Stimulated activated naive CD4-positive, alpha-beta T cell (primary cell): ENCODE measurements around the gene COASY.

Source experiments
- DNase-seq, 6 experiments: peaks; one replicate each; lab custom pipeline; 2025; lab: John Stamatoyannopoulos, UW

The COASY gene

GRCh38 chr17:42574463-42574862 is 12.5 kb downstream of the COASY start:
- DNase-seq = no peak

DNA sequence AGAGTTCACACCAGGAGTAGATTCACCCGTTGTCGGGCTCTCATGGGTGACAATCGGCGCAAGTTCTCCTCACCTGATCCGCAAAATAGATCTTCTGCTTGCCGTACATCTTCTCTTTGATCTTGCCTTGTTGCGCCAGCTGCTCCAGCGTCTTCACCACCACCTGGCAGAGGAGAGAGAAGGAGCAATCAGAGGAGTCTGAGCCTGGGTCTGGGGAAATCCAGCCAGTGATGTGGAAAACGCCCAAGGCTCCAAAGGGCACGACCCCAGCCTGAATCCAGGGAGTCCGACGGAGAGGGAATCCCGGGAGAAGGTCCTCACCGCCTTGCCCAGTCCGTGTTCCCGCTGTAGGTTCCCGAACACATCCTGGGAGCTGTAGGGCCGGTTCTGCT is 15.2 kb downstream of the COASY start:
- DNase-seq = no peak

DNA sequence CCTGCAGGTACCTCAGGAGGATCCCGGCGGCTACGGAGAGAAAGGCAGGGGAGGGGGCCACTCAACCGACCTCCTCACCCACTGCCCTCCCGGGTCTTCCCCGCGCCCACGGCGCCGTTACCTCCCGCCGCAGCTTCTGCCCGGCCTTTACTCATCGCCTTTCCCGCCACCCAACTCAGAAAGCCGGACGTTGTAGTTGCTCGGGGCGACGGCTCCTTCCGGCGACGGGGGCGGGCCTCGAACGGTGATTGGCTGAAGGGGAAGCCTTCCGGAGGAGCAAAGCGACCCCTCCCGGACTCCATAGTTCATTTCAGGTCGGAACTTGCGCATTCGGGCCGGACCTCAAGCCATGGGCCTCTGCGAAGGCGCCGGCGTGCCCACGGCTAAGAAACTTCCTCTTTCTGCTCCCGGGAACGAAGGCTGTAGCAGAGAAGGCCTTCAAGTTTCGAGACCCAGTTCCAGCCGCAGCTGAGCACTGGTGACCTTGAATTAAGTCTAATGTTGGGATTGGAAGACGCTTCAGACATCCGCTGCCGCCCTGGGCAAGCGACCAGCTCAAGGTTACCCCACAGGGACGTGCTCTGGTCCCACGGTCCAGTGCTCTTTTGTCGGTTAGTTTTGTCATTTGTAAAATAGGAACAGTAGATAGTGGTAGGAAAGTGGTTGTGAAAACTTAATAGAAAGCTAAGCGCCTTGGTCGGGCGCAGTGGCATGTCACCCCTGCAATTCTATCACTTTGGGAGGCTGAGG is 15.8 kb downstream of the COASY start, which contains the start of gene PSMC3IP:
Gene PSMC3IP, minus strand, starts transcription at position 198 of the 750 bp plus-strand sequence. Its CDS starts 43 bp downstream, at position 155.
- peak; percentile 75 to 88 (median 82) for DNase-seq

DNA sequence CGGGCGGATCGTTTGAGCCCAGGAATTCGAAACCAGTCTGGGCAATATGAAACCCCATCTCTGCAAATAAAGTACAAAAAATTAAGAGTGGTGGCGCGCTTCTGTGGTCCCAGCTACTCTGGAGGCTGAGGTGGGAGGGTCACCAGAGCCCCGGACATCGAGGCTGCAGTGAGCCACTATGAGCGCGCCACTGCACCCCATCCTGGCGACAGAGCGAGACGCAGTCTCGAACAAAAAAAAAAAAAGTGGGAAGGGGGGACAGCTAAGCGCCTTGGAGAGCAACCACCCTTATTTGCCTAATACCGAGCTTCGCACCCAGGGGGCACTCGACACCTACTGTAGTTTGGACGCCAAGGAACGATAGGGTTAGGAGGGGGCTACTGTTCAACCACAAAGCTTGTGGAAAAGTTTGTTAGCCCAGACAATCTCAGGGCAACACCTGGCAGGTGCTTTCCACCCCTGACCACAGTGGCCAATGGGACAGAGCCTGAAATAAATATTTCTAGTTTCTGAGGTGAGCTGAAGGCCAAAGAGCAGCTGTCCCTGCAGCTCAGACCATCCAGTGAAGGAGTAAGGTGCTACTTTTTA is 16.4 kb downstream of the COASY start:
- DNase-seq = peak; percentile 46 to 66 (median 59)

DNA sequence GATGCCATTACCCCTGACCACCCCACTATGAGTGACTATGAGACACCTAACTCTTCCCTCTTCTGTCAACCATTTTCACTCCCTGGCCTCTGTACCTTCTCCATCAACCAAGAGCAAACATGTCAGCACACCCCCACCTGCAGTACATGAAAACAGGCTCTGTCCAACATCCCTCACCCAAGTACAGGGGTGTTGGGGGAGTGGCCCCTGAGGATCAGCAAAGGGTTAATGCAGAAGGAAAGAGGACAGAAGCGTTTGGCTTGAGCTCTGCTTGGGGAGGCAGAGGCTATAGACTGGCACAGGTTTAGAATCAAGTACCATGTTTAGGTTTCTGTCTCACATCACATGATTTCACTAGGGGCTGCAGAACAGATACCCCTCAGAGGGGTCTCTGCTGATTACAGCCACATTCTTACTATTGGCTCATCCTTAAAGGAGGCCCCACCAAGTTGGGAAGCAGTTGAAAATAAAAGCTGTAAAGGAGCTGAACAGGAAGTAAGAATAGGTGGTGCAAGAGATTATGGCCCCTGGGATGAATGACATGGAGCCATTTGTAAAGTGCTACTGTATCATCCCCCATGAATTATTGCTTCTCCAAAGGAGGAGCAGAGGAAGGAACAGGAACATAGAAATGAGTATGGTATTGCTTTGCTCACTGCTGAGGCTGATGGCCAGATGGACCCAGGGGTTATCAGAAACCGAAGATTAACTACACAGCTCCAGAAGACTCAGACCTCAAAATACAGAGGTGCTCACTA is 18.0 kb downstream of the COASY start:
- no peak for DNase-seq

DNA sequence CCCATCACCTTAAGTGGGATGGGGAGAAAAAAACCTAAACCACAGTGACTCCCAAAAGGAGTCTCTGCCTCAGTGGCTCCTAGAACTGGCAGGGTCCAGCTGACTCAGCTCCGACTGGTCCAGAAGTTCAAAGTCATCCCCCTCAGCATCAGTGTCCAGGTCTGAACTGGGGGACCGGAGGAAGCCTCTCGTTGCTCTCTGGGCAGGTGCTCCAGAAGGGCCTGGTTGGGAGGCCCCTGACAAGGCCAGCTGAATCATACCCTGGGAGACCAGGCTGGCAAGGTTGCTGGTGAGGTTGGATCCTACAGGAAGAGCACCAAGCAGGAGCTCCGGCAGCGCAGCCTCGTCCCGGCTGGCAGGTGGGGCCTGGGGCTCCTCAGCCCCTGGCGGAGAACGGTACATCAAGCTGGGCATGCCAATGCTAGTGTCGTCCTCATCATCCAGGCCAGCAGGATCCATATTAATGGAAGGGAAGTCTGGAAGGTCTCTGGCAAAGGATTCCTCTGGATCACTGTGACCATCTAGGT is 19.9 kb downstream of the COASY start:
- DNase-seq = no peak

DNA sequence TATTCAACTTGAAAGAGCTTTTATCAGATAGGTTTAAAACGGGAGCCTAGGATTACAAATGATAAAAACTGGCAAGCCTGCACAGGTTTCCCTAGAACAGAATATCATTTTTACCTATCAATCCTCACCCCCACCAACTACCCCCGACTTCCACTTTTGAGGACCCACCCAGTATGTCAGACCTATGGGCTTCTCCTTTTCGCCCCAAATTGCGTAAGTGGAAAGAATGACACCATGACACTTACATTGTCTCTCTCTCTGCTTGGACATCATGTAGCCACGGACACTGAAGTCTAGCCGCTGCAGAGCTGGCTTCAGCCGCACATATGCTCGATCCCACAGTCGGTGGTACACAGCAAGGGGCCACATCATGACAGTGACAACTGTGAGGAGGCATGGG is 22.9 kb downstream of the COASY start:
- no peak for DNase-seq

- no peak for DNase-seq
These were observed 23.4 kb downstream of the COASY start for GRCh38 chr17:42585353-42585752.

- no peak for DNase-seq
These were observed 24.7 kb downstream of the COASY start for GRCh38 chr17:42586514-42587230.

DNA sequence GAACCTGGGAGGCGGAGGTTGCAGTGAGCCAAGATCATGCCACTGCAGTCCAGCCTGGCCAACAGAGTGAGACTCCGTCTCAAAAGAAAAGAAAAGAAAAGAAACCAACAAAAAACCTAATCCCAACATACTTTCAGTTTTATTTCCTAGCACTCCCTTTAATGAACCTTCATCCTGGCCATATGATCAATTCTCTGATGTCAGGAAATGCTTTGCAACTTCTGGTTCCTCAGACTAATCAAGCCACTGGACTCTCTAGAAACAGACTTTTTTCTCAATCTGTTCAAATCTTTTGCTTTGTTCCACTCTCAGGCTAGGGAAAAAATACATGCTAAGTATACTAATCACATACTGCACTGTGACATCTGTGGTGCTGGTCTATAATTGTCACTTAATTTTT is 28.9 kb downstream of the COASY start:
- no peak for DNase-seq

- no peak for DNase-seq
These were observed 29.5 kb downstream of the COASY start for GRCh38 chr17:42591411-42591810.

DNA sequence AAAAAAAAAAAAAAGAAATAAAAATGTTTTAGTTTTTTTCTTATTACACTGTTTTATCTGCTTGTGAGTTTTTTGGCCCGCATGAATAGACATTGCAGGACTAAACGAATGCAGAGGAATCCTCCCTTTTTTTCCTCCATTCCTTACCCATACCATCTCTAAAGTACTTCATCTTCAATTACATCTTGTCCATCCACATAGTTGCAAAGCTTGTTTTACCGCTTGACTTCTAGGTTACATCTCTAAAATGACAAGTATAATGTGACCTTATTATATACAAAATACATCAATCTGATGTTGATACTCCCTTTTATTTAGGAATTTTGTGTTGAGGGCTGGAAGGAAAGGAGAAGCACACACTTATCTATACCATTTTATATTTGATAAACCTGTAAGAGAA is 34.4 kb downstream of the COASY start:
- no peak for DNase-seq

- DNase-seq = no peak
These were observed 37.0 kb downstream of the COASY start for GRCh38 chr17:42598905-42599304.

DNA sequence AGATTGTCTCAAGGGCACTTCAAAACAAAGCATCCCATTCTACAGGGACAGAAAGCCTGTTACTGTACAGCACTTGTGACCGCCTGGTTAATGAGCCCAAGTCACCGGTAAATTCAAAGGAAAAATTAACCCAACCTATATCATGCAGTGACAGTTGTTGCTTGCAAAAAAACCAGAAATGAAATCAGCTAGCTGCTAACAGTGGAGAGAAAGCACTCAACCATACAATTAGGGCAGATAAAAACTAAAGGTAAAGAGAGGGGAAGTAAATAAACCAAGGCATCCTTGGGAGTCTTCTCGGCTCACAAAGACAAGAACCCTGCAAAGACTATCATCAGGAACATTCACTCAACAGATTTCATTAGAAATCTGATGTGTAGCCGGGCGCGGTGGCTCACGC is 41.4 kb downstream of the COASY start:
- no peak for DNase-seq

DNA sequence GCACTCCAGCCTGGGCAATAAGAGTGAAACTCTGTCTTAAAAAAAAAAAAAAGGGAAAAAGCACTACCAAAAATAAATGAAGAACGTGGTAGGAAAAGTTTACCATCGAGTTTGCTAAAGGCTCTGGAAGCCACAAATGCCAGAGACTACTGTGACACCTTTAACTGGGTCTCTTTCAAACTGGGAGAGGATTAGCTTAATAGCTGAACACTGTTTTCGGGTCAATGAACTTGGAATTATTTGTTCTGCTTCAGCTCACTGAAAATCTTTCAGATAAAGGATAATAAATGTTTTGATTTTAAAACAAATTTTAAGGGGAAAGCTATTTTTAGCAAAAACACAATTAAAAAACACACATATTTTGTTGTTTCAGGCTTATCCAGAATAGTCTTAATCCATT is 45.8 kb downstream of the COASY start:
- DNase-seq = no peak

- peak in 4 of 6 experiments; percentile 24 to 66 (median 37) for DNase-seq
These were observed 46.6 kb downstream of the COASY start for GRCh38 chr17:42608305-42609181.

DNA sequence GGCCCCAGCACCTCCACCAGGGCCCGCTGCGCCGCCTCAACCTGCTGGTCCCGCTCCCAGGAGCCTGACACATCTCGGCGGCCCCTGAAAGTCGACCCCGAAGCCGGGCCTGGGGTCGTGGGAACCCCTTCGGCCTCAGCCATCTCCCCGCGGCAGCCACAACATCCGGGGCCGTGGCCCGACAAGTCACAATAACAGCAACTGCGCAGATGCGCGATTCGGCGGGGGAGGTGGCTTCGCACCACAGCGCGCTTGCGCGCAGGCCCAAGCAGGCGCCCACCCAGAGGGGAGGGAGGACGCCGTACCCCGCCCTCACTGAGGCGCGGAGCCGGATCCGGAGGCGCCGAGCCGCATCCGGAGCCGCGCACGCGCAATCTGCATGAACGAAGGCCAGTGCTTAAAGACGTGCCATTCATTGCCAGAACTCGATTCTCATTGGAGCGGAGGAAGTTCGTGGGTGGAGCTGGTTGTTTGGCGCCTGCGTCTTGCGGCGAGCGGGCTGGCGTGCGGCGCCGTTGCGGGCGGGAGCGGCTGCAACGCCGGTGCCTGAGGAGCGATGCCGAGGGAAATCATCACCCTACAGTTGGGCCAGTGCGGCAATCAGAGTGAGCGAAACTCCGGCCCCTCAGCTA is 47.4 kb downstream of the COASY start, which contains the start of the genes RETREG3 and TUBG1:
Gene RETREG3, minus strand, starts transcription at position 193 of the 632 bp plus-strand sequence. Its CDS starts 50 bp downstream, at position 143.
Gene TUBG1, plus strand, starts transcription at position 502 of the 632 bp plus-strand sequence. Its CDS starts 55 bp downstream, at position 557.
- DNase-seq = peak; percentile 96 to 100 (median 99)

GRCh38 chr17:42609814-42610801 is 48.2 kb downstream of the COASY start:
- DNase-seq = peak in 1 of 6 experiments; percentile 22

DNA sequence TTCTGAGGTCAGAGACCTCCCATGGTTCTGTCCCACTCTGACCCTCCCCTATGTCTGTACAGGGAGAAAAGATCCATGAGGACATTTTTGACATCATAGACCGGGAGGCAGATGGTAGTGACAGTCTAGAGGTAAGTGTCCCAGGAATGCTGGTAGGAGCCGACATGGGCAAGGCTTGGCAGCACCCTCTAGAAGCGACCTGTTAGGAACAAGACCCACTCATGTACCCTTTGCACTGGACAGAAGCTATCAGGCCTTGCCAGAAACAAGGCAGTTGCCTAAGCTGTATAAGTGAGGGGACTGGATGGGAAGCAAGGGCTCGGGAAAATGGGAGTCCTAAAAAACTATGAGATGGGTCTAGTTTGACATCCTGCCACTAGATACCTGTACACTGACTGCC is 50.1 kb downstream of the COASY start:
- DNase-seq = no peak
